ENCODE data around the gene ESYT1. TPM values are rescaled to one million over a fixed set of nuclear protein-coding genes. Genes with fewer than 3 reads are reported as not detected.

Gene ESYT1
- total RNA-seq, 1 experiment from 2014 or later, result 107 TPM

- H3K9me3 ChIP-seq (ENCODE audit: low read depth, low read length, poor library complexity, severe bottlenecking), result no peaks in the 10 kb centered on the region
- DNase-seq (ENCODE audit: low spot score), result peak; percentile 99
- no peaks in the 10 kb centered on the region for H3K27me3 ChIP-seq (replicated peaks; ENCODE audit: insufficient read depth, low read depth, low read length, poor library complexity)
- peak; percentile 61; the same call in 1 of the 2 replicates for TF ChIP-seq CTCF (conservative IDR thresholded peaks at IDR 0.05; ENCODE audit: low read depth, low read length)
- TF ChIP-seq EZH2 (IDR thresholded peaks at IDR 0.05; ENCODE audit: borderline replicate concordance, low read depth, low read length, poor library complexity, severe bottlenecking), result no peak
- peaks cover 13% of the 10 kb centered on the region for H3K4me1 ChIP-seq (ENCODE audit: insufficient read depth, low read length, poor library complexity, severe bottlenecking)
- H3K36me3 ChIP-seq (ENCODE audit: insufficient read depth, low read length, poor library complexity, severe bottlenecking), result peaks cover 40% of the 10 kb centered on the region
- H3K27ac ChIP-seq (ENCODE audit: low read depth, low read length, poor library complexity, severe bottlenecking), result peak within 1 kb of the TSS; percentile 95
- H3K4me3 ChIP-seq (ENCODE audit: low read depth, low read length, poor library complexity, severe bottlenecking), result peak within 1 kb of the TSS; percentile 71
- no TSS peak for BruUV-seq (replicated peaks)
- ChIA-PET POLR2A (ENCODE audit: low non-redundant PET) (interaction anchor here (0.5 to 2.4 kb wide), 3 partner anchors 14 to 244 kb away, joined by 5 to 15 read pairs (median 6); partner anchors contain the start of gene PA2G4), CTCF (interaction anchor here (0.6 to 1.6 kb wide), 8 partner anchors 10 to 180 kb away, joined by 3 to 17 read pairs (median 4); partner anchors contain the start of genes ESYT1, PA2G4 and SMARCC2)
- intact Hi-C loops (cut with micrococcal nuclease; ENCODE audit: unreplicated experiment), result loop anchor here (2.0 to 10.0 kb wide), 5 partner anchors 71 to 517 kb away; partner anchors contain the start of genes BAZ2A and SMARCC2
Measured at GRCh38 chr12:56117778-56118687, 10.0 kb upstream of the ESYT1 start, which contains the start of gene ZC3H10. ZC3H10 (plus strand) TSS chr12:56118266; CDS start chr12:56120563, 2,297 bp downstream.

GRCh38 chr12:56118688-56119357, 9.2 kb upstream of the ESYT1 start:
- TF ChIP-seq EZH2 (IDR thresholded peaks at IDR 0.05; ENCODE audit: borderline replicate concordance, low read depth, low read length, poor library complexity, severe bottlenecking) (no peak), CTCF (conservative IDR thresholded peaks at IDR 0.05; ENCODE audit: low read depth, low read length) (no peak)
- Histone ChIP-seq H3K27ac (ENCODE audit: low read depth, low read length, poor library complexity, severe bottlenecking) (peak overlapping the region; percentile 85), H3K36me3 (ENCODE audit: insufficient read depth, low read length, poor library complexity, severe bottlenecking) (peaks cover 32% of the 10 kb centered on the region), H3K4me1 (ENCODE audit: insufficient read depth, low read length, poor library complexity, severe bottlenecking) (peaks cover 13% of the 10 kb centered on the region), H3K4me3 (ENCODE audit: low read depth, low read length, poor library complexity, severe bottlenecking) (peak overlapping the region; percentile 71), H3K9me3 (ENCODE audit: low read depth, low read length, poor library complexity, severe bottlenecking) (no peaks in the 10 kb centered on the region), H3K27me3 (replicated peaks; ENCODE audit: insufficient read depth, low read depth, low read length, poor library complexity) (no peaks in the 10 kb centered on the region)
- CTCF ChIA-PET, result interaction anchor here (0.6 to 1.6 kb wide), 7 partner anchors 9 to 179 kb away, joined by 3 to 17 read pairs (median 6); partner anchors contain the start of genes ESYT1 and SMARCC2
- POLR2A ChIA-PET (ENCODE audit: low non-redundant PET), result interaction anchor here (2.4 kb wide), 1 partner anchor 14 kb away, joined by 15 read pairs; the partner anchor contains the start of gene PA2G4
- no peak for DNase-seq (ENCODE audit: low spot score)
- no TSS peak for BruUV-seq (replicated peaks)
- intact Hi-C loops (cut with micrococcal nuclease; ENCODE audit: unreplicated experiment), result loop anchor here (2.0 to 10.0 kb wide), 5 partner anchors 70 to 516 kb away; partner anchors contain the start of genes BAZ2A and SMARCC2

- Histone ChIP-seq H3K27ac (ENCODE audit: low read depth, low read length, poor library complexity, severe bottlenecking) (peak overlapping the region; percentile 85), H3K9me3 (ENCODE audit: low read depth, low read length, poor library complexity, severe bottlenecking) (no peaks in the 10 kb centered on the region), H3K36me3 (ENCODE audit: insufficient read depth, low read length, poor library complexity, severe bottlenecking) (peaks cover 30% of the 10 kb centered on the region), H3K4me3 (ENCODE audit: low read depth, low read length, poor library complexity, severe bottlenecking) (peak overlapping the region; percentile 71), H3K4me1 (ENCODE audit: insufficient read depth, low read length, poor library complexity, severe bottlenecking) (peaks cover 13% of the 10 kb centered on the region), H3K27me3 (replicated peaks; ENCODE audit: insufficient read depth, low read depth, low read length, poor library complexity) (no peaks in the 10 kb centered on the region)
- ChIA-PET CTCF (interaction anchor here (1.5 kb wide), 1 partner anchor 70 kb away, joined by 11 read pairs; the partner anchor contains the start of gene SMARCC2), POLR2A (ENCODE audit: low non-redundant PET) (no interaction called here)
- TF ChIP-seq CTCF (conservative IDR thresholded peaks at IDR 0.05; ENCODE audit: low read depth, low read length) (peak; percentile 79), EZH2 (IDR thresholded peaks at IDR 0.05; ENCODE audit: borderline replicate concordance, low read depth, low read length, poor library complexity, severe bottlenecking) (no peak)
- intact Hi-C loops (cut with micrococcal nuclease; ENCODE audit: unreplicated experiment), result loop anchor here (2.0 to 10.0 kb wide), 5 partner anchors 69 to 515 kb away; partner anchors contain the start of genes BAZ2A and SMARCC2
- no TSS peak for BruUV-seq (replicated peaks)
- peak; percentile 92 for DNase-seq (ENCODE audit: low spot score)
Measured at GRCh38 chr12:56119361-56119796, 8.7 kb upstream of the ESYT1 start.

Data from A673 (cell line).